GM23248 (cell line): ENCODE results near the gene PKD2L2.
"Not testable (repeated sequence)": the region's sequence is repeated elsewhere in the genome, so short reads cannot be mapped to it uniquely, and the experiment has no call there.

Experiments
- EZH2 ChIP-seq: fragments of 200-600 bp; sonication (generic); IDR thresholded peaks from 2 replicates; pipeline ENCODE4 v1.6.1; 2018; ENCODE audit warnings: antibody characterized with exemption, mild to moderate bottlenecking; ENCODE audit not compliant: insufficient read depth, poor library complexity, severe bottlenecking
- EZH2phosphoT487 ChIP-seq: fragments of 200-600 bp; sonication (generic); IDR thresholded peaks from 2 replicates; pipeline ENCODE4 v1.6.1; 2018; ENCODE audit warnings: antibody characterized with exemption, moderate library complexity, mild to moderate bottlenecking, low read depth; ENCODE audit not compliant: insufficient read depth

DNA sequence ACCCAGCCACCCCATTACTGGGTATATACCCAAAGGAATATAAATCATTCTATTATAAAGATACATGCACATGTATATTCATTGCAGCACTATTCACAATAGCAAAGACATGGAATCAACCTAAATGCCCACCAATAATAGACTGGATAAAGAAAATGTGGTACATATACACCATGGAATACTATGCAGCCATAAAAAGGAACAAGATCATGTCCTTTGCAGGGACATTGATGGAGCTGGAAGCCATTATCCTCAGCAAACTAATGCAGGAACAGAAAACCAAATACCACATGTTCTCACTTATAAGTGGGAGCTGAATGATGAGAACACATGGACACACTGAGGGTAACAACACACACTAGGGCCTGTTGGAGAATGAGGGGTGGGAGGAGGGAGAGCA lies 36.1 kb upstream of the PKD2L2 start:
- TF ChIP-seq EZH2, EZH2phosphoT487: not testable (repeated sequence)
